ENCODE results near the gene FAM200B.

GRCh38 chr4:15736514-15737050 lies 55.0 kb downstream of the FAM200B start:
- no peak for TF ChIP-seq EZH2 (IDR thresholded peaks at IDR 0.05; ENCODE audit: borderline replicate concordance)
- TF ChIP-seq, protein P1, sequence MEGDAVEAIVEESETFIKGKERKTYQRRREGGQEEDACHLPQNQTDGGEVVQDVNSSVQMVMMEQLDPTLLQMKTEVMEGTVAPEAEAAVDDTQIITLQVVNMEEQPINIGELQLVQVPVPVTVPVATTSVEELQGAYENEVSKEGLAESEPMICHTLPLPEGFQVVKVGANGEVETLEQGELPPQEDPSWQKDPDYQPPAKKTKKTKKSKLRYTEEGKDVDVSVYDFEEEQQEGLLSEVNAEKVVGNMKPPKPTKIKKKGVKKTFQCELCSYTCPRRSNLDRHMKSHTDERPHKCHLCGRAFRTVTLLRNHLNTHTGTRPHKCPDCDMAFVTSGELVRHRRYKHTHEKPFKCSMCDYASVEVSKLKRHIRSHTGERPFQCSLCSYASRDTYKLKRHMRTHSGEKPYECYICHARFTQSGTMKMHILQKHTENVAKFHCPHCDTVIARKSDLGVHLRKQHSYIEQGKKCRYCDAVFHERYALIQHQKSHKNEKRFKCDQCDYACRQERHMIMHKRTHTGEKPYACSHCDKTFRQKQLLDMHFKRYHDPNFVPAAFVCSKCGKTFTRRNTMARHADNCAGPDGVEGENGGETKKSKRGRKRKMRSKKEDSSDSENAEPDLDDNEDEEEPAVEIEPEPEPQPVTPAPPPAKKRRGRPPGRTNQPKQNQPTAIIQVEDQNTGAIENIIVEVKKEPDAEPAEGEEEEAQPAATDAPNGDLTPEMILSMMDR (IDR thresholded peaks at IDR 0.05; ENCODE audit: poor library complexity), result no peak

Data from hepatocyte (in vitro differentiated cells).